GM21515 (cell line): ENCODE data around the gene NCS1.

Source experiments
- ATAC-seq: cut with Tn5 transposase; IDR thresholded peaks from one replicate; pipeline ENCODE4 v1.9.1; 2021; ENCODE audit not compliant: unreplicated experiment

Gene NCS1

DNA sequence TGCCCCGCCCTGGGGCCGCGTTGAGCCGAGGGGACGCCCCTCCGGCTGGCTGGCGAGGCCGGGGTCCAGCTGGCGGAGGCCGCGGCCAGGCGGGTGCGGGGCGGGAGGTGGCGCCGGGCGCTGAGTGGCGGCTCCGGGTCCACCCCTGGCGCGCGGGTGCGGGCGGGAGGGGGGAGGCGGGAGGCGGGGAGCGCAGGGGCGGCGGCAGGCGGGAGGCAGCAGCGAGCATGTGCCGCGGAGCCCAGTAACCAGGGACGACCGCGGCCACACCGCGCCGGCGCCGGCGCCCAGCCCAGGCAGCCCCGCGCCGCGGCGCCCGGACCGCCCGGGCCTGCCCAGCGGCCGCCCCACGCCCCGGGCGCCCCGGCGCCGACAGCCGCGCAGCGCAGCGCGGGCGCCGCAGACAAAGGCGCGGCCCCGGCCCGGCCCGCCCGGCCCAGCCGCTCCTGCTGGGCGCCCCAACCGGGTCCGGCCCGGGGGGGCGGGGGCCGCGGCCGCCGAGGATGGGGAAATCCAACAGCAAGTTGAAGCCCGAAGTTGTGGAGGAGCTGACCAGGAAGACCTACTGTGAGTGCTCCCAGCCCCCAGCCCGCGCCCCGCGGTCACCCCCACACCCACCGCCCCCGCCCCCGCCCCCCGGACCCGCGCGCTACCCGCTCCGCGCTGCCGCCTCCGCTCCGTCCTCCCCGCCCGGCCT lies at the start of gene NCS1:
TSS of gene NCS1 (plus strand) at position 244 of the 697 bp plus-strand sequence. CDS start at position 504, 260 bp downstream.
- no peak for ATAC-seq

DNA sequence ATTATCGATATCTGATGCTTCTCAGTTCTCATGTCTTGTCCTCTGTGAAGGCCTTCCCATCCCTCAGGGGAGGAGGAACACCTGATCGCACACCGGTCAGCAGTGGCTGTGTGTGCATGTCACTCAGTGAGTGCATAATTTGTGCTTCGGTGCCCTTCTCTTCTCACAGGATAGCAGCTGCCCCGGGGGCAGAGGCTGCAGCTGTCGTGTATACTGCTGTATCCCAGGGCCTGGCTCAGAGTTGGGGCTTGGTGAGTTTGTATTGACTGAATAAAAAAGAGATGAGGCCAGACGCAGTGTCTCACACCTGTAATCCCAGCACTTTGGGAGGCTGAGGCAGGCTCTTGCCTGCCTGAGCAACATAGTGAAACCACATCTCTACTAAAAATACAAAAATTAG lies 49.7 kb upstream of the NCS1 start:
- ATAC-seq = no peak

DNA sequence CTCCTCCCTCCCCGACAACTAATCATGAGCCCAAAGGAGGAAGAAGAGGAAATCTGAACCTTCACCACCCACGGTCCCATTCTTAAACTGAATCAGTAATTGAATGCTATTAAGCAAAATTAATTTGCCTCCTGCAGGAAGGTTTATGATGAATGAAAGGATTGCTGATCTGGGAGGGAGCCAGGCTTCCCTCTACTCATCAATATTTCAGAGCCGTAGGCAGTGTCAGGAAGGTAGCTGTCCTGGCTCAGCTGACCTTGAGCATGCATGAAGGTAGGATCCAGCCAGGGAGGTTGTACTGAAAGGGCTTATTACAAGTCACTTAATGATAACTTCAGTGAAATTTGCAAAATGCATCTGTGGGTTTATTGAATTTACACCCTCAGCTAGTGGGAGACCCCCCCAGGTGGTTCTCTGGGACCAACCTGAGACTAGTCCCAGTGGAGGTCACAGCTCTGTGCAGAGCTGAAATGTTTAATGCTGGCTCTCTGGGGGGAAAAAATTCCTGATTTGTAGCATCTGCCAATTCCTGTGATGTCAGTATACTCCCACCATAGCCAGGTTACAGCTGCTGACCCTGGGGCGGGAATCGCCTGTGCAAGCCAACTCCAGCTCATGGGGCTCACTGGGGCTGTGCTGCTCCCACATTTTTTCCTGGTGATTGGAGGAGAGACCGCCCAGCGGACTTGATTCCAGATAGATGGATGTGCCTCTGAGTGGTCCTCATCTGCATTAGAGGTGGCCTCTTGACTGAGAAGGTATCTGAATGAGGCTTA lies 47.9 kb upstream of the NCS1 start:
- no peak for ATAC-seq

DNA sequence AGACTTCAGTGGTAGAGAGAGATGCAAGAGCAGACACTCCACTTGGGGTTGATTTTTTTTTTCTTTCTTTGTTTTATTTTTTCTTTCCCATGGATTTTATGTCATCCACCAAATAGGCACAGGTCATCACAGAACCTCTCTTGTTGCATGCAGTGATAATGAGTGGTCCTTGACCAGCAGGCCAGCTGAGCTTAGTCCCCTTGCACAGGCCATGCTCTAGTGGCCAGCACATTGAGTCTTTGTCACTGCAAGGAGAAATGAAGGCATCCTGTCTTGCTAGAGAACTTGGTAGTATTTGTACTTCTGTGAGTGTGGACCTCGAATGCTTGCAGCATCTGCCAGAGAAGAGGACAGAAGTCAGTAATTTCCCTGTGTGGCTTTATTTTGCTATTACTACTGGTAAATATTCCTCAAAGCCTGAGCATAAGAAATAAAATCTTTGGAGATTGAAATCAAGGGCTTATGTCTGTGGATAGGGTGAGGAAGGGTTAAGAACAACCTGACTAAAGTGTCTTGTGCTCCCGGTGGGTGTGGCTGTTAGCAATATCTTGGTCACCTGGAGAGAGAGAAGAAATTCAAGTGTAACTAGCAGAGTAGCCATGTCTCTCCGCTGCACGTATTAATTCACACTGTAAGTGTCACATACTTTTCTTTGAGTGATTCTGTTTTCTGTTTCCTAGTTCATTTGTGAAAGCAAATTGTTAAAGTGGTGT lies 45.3 kb upstream of the NCS1 start:
- ATAC-seq = no peak

DNA sequence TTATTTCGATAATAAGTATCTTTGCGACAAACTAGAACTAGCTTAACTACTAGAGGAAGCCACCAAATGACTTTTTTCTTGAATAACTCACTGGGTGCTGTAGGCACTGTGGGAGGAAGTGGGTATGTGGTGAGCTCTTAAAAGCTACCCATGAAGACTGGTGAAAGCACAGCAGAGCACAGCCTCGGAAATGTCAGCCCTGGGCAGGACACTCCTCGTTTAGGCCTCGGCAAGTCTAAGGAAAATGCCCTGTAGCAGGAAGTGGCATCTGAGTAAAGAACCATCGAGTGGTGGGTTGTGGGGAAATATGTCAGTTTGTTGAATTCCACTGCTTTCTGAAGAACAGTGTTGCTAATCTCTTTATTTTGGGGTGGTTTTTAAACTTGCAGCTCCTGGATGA lies 44.0 kb upstream of the NCS1 start:
- peak; percentile 41 for ATAC-seq

DNA sequence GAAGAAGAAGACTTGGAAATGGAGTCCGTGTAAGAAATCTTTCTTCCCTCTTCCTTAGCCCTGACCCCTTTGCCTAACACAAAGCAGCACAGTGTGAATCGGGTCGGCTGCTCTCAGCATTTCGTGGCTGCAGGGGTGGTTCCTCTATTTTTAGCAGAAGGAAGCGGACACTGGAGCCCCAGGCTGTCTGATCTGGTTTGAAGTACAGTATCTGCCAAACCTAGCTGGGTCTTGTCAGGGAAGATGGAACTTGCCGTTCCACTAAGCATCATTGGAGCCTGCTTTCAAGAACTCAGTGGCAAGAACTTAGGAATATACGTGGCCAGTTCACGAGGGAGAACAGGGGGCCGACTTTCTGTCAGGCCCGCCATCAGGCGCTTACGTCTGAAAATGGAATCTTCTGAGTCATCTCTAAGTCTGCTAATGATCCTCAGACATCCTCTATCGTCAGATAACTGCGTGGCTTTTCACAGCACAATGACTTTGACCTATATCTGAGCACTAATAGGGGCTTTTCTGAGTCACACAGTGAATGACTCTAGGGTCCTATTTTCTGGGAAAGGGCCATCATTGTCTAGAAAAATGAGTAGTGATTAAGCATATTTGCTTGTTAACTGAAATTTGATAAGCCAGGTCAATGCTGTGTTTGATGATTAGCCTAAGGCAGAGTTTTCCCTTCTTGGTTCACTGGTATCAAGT lies 43.3 kb upstream of the NCS1 start:
- ATAC-seq = peak; percentile 43

DNA sequence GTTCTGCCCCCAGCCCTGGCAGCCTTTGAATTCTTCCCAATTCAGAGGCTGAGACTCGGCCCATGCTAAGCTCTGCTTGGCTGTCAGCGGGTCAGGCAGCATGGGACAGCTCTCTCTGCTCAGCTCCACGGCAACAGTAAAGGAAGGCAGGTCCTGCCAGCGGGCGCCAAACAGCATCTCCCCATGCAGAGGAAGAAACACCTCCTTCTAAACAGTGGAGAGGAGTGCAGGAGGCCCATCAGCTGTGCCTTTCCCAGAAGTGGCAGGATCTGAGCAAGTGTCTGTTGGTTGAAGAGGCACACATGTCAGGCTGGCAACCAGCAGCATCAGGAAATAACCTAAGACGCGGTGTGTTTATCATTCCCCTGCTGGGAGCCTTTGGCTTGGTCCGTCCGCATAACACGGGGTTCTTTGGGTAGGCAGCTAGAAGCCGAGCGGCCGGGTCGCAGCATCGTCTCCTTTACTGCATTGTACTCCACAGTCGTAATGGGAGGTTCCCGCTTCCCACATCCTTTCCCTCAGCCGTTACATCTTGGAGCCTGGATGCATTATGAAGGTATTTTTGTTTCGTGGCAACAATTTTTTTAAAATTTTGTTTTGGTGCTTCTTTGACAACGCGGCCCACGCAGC lies 42.7 kb upstream of the NCS1 start:
- no peak for ATAC-seq

DNA sequence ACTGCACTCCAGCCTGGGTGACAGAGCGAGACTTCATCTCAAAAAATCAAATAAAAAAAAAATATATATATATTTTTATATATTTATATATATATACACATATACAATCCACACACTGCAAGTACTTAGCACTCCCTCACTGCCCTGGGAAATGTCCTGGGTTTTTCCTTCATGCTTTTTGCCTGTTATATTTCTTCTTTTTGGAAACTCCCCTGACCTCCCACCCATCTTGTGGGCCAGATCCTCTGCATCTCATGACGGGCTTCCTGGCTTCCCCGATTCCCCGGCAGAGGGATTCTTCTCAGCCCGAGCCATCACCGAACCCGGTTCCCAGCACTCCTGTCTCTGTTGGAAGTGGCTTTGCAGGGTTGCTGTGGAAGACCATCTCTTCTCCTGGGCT lies 39.5 kb upstream of the NCS1 start:
- no peak for ATAC-seq

DNA sequence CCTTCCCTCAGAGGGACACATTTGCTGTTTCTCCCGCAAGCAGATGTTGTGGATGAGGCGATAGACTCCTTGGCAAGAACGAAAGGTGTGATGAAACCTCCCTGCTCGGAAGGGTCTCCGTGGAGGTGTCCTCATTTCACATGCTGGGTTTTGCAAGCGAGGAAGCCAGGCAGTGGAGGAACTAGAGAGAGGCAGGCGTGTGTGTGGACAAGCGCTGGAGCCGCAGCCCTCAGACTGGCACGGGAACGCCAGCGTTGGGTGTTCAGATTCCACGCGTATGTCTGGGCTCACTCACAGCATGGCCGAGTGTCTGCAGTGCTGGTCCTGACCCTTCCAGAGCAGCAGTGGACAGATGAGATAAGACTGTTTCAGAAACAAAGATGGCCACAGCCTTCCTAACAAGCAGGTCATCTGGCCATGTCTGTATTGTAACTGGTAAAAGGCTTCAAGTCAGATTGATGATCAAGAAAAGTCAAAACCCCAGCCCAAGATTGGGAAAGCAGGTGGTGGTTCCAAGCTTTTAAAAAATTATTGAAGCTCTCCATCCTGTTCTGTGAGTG lies 35.0 kb upstream of the NCS1 start:
- ATAC-seq = no peak

DNA sequence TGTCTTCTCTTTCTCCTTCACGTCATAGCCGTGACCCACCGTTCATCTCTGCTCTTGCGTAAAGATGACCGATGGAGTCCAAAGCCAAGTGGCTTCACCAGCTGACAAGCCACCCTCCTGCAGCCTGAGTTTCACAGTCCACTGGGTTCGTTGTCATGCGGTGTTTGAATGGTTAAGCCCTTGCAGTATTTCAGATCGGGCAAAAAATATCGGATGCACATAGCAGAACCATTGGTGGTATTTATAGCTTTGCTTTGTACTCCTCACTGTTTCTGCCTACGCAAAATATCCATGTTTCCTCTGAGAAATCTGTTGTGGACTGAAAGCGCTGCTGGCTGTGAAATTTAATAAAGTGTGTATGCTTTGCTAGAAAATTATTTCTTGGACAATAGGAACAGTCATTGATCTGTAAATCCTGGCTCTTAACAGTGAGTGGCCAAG lies 34.5 kb upstream of the NCS1 start:
- ATAC-seq = no peak

DNA sequence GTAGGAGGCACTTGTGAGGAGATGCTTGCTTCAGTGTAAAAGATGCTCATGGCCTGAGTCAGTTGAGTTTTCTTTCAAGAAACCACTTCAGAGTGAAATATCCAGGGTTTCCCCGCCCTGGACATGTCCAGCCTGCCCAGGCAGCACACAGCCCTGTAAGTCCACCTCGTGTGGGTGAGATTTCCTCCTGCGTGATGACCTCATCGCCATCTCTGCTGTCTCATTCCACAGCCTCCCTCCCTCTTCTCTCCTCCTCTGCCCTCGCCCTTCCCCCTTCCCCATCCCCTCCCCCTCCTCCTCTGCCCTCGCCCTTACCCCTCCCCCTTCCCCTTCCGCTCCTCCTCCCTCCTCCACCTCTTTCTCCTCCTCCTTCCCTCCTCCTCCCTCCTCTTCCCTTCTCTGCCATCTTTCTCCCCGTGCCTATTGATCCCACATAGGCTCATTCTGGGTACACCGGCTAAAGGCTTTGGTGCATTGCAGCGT lies 34.0 kb upstream of the NCS1 start:
- no peak for ATAC-seq

DNA sequence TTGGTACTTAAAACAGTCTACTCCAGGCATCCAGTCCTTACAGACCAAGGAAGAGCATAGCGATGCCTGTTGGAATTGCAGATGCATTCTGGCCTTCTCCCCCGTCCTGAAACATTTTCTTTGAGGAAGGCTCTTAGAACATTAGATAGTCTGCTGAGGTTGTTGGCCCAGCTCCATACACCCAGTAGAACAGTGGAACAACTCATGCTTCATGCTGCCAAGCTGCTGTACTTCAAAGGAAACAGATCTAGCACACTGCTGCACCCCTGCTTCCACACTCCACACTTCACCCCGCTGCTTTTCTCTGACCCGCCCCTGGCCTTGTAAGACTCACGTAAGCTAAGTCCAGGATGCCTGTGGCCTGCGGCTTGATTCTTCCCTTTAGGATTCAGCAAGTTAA lies 33.4 kb upstream of the NCS1 start:
- ATAC-seq = no peak

DNA sequence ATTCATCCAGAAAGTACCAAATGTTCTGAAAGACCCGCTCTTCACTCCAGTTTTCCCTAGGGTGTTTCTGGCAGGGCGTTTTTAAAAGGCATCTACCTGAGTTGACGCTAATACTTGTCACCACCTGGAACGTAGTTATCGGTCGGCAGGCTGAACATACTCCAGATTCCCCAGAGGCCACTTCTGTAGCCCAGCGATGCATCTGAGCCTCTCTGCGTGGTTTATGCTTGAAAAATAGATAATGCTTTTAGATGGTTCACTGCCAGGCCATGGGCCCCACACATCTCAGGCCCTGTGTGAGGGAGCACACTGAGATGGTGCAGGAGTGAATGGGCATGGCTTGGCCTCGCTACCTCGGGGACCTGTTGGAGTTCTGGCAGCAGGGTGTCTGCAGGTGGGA lies 33.0 kb upstream of the NCS1 start:
- ATAC-seq = no peak

DNA sequence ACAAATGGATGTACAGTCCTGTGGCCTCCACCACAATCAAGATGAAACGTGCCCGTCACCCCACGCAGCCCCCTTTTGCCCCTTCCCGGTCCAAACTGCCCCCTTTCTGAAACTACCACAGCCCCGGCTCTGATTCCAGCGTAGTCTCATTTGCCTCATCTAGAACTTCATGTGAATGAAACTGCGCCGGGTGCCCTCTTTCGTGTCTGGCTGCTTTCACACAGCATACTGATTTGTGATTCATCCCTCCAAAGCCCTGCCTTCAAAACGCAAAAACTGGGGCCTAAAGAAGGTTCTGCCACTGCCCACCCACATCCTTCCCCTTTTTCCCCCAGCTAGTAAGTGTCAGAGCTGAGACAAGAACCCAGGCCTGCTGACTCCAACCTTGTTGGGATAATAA lies 31.5 kb upstream of the NCS1 start:
- ATAC-seq = no peak

DNA sequence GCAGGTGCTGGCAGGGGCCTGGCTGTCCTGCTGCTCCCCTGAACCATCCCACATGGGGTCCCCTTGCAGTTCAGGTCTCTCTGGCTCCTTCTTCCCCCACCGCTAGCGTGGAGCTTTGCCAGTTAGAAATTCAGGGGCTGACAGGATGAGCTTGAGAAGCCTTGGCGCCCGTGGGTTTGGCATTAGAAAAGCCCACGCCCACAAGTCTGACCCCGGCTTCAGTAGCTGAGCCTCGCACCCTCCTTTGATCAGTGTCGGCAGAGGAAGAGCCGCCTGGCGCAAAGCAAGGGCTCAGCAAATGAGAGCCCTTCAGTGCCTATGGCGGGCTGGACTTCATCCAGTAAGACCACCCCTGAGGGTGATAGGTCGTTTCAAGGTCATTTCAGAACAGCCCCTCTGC lies 30.1 kb upstream of the NCS1 start:
- no peak for ATAC-seq

DNA sequence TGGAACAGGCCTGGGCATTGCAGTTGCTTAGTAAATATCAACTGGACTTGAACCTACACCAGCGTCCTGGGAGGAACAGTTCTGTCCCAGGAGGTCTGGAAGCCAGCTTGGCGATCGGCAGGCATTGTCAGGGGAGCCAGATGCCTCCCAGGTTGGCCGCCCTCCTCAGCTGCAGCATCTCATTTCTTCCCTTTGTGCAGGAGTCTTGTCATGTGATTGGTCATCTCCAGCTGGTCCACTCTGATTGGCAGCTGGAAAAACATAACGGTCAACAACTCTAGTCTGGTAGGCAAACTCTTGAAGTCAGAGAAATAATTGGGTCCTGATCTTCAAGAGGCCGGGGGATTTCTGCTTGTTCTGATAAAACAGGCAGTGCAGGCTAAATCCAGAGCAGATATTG lies 29.6 kb upstream of the NCS1 start:
- ATAC-seq = no peak

DNA sequence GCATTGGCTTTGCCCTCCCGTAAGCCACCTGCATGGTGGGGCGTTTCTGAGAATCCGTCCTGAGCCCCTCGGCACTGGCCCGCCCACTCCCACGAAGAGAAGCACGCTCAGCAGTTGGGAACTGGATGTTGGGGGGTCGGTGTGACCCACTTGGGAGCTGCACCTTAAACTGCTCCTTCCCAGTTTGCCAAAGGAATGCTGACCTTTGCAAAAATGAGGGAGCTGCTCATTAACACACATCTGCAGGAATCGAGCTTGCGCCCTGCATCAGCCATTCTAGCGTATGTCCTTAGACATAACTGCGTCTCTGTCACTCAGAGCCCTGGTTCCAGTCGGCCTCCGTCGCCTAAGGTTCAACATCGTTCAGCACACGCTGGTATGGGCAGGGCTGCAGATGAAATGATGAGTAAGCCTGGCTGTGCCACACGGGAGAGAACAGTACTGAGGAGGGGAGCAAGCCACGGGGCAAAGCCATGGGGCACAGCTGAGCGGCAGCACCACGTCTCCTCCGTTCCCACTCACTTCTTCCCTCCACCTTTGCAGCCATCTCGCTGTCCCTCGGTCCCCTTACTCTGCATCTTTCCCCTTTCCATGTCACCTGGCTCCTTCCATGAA lies 28.8 kb upstream of the NCS1 start:
- no peak for ATAC-seq

DNA sequence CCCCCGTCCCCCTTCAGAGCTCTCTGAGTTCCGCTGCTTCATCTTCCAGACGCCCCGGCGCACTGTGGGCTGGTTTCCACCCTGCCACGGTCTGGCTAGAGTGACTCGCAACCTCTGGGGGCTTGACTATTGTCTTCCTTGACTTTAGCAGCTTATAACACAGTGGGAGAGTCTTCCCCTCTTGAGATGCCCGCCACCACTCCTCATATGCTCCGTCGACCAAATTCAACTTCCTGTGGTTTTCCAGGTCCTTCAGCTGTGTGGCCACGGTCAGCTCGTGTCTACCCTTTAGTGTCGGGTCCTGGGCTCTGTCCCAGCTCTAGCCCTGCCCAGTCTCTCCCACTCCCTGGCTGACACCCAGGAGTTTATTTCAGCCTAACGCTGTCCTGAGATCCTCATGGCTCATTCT lies 28.2 kb upstream of the NCS1 start:
- no peak for ATAC-seq

DNA sequence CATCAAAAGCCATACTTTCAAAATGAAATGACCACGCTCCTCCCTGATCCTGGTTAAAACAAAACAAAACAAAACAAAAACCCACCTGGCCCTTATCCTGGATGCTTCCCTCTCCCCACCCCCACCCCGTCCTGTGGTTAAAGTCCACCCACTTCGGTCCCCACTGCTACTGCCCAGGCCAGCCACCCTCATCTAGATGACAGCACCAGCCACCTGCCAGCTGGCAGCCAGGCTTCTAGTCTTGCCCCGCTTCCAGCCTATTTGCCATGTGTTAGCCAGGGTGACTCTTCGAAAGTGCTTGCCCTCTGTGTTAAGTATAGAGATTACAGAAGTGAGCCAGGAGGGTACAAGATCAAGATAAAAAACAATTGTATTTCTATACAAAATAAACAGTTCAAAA lies 27.5 kb upstream of the NCS1 start:
- no peak for ATAC-seq

DNA sequence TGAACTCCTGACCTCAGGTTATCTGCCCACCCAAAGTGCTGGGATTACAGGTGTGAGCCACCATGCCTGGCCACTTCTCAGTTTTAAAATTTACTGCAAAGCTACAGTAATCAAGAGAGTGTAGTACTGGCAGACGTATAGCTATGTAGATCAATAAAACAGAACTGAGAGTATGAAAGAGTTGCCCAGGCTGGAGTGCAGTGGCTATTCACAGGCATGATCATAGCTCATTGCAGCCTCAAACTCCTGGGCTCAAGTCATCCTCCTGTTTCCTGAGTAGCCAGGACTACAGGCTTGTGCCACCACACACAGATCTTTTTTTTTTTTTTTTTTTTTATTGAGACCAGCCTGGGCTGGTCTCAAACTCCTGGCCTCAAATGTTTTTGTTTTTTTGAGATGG lies 26.5 kb upstream of the NCS1 start:
- ATAC-seq = no peak
